ENCODE results near the gene TPRG1.

TPRG1 gene, protein sequence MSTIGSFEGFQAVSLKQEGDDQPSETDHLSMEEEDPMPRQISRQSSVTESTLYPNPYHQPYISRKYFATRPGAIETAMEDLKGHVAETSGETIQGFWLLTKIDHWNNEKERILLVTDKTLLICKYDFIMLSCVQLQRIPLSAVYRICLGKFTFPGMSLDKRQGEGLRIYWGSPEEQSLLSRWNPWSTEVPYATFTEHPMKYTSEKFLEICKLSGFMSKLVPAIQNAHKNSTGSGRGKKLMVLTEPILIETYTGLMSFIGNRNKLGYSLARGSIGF

DNA sequence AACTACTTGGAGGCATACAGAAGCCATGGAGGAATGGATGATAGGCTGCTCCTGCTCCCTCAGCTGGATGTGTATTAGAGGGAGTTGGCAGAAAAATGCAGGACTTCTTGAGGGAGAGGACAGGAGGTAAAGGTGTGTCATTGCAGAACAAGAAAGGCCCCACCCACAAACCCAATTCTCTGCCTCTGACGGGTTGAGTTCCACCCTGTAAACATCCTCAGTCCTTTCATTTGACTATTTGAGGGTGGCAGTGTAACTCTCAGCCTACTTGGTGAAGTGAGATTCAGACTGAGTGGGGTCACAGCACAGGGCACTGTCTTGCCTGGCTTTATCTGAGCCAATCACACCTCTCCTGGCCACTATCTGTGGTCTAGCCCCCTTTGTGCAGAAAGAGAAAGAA, at the start of gene TPRG1:
Gene TPRG1, plus strand, starts transcription at position 265 of the 400 bp plus-strand sequence. CDS start 35,414 bp downstream, outside the sequence.
- no peak for DNase-seq (ENCODE audit: low read depth)

DNA sequence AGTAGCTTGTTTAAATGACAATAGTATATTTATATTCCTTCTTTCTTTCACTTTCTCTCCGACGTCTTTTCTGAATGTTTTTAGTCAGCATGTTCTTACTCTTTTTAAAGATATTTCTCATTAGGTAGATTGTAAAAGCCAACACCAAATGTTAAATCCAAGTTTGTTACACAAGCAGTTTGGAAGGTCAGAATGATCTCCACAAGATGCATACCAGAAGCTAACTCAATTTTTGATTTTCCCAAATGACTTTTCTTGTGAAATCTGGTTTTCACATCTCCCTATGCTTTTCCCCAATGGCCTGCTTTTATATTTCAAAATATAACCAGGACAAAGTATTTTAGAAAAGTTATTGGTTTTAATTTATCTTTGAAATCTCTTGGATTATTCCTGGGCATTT, 49.7 kb upstream of the TPRG1 start:
- no peak for DNase-seq (ENCODE audit: low read depth)

DNA sequence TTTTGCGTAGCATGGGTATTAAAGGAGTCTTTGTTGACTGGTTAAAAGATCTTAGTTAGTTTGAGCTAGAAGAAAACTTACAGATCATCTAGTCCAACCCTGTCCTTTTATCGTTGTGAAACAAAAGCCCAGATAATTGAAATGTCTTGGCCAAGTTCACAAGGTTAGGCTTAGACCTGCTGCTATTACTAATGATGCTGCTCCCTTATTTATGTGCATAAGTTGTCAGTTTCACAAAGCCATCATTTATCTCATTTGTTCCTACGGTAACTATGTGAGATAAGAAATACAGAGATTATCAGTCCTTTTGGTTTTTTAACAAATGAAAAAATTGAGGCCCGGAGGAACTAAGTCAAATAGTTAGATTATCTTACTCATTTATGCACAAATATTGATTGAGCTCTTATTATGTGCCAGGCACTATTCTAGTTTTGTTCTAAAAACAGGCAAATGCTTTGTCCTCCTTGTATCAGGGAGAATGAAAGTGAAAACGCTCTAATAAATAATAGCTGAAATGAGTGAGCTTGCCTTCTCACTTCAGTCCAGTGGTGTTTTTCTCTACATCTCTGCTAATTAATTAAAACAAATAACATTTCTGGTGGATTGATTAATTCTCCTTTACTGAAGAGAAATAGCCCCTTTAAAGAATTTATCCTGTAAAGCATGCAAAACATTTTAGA, 49.1 kb upstream of the TPRG1 start:
- DNase-seq (ENCODE audit: low read depth): no peak

DNA sequence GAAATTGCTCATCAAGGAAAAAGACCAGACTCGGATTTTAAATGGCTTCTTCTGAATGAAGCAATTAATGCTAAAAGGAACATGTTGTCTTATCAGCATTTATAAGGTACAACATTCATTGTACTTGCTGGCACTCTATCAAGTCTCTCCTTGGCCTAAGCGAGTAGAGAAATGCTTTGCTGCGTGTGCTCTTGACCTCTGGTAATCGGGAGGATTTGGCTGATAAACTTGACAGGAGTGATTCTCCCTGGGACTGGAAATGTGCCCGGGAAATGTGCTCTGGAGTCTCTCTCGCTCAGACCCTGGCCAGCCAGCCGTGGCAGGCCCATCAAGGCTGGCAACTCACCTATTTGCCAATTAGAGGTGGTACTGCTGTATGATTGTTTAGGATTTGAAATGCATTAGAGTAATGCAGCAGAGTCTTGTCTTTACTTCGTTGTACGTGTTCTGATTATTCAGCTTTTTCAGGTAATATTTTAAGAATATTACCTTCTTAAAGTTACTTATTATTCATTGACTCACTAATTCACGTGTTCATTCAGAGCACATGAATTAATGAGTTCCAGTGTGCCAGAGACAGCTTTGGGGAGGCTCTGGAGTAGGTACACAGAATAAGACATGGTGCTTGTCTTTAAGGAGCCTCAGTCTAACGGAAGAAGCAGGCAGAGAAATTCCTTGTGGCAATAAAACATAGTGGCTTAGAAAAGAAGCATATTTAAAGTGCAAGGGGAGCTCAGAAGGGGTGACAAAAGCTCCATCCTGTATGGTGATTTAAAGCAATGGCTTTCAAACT, 48.0 kb upstream of the TPRG1 start:
- DNase-seq (ENCODE audit: low read depth): no peak

DNA sequence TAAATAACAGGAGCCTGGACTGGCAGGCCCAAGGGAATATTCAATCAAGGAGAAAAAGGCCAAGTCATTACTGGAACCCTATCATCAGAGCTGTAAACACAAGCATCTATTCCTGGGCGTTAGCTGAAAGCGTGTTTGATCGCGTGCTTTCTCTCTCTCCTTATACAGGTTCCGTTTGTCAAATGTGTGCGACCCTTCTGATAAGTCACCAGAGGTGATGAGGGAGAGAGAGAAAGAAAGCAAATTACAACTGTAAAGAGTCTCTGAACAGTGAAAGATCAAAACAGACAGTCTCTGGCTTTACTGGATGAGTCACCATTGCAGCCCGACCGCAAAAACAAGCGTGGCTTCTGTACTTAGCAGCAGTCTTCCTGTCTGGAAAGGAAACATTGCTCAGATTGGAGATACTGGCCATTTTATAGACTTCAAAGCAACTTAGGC, 39.5 kb upstream of the TPRG1 start:
- peak; percentile 65 for DNase-seq (ENCODE audit: low read depth)

DNA sequence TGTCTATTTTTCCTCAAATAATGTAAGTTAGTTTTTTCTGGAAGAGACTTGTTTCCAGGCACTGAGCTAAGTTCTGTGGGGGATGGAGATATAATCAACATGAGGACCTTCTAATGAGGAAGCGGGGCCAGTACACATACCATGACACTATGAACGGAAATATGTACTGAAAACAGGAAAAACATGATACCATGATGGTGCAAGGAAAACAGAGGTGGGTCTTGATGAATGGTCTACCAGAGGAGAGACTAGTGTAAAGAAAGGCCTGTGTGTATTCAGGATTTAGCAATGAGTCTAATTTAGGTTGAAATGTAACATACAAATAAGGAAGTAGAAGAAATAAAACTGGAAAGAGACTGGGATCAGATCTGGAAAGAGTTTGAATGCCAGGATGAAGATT, 38.9 kb upstream of the TPRG1 start:
- no peak for DNase-seq (ENCODE audit: low read depth)

DNA sequence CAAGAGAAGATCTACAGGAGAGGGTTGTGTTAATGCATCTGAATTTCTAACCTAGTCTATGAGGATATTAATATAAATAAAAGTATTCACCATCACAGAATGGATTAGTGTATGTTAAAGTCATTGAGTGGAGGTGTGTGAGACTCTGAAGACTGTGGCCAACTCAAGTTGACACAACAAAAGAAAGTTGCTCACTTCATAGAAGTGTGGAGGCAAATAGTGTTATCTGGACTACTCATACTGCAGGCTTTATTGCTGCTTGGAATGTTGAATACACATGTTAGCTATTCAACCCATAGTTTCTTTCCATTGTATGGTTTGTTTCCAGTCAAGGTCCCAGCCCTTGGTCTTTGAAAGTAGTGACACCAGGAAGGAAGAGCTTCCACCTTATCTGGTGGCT, 38.0 kb upstream of the TPRG1 start:
- DNase-seq (ENCODE audit: low read depth): no peak

DNA sequence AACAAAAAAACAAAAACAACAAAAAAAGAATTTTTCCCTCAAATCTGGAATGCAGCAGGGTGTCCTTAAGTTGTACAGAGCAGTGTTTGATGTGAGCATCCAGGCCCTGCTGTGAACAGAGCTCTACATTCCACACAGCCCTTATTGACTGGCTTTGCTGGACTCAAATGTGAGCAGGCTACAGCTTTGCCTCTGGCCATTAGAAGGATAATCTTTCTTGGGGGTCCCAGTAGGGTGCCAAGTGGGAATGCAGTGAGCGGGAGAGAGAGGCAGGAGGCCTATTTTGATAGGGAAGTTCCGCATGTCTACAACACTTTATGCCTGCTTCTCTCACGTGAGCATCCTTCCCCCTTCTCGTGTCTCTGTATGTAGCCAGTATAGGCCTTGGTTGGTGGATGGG, 34.4 kb upstream of the TPRG1 start:
- DNase-seq (ENCODE audit: low read depth): no peak

DNA sequence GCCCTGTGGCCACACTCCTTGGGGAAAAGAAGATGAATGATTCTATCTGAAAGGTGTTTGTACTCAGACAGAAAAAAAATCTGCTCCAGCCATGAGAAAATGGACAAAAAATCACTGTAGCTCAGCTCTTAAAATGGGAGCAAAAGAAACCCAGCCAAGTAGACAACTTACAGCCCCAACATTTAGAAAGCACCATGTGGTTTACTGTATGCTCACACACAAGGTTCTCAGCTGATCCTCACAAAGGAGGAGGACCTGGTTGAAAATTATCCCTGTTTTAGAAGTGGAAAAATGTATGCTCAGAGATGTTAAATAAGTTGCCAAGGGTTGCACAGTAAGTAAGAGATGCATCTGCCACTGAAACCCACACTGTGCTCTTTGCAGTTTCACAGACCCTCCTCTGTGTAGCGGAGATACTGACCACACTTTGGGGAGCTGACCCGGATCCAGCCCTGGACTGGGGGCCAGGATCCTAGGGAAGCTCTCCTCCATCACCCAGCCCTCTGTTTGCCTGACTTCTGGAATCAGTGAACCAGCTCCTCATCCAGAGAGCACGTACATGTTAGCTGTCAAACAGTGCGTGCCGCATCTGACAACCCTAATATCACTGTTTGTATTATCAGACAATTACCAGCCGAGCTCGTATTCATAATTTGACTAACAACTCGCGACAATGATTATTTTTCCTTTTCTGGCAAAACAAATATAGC, 32.7 kb upstream of the TPRG1 start:
- DNase-seq (ENCODE audit: low read depth): no peak

DNA sequence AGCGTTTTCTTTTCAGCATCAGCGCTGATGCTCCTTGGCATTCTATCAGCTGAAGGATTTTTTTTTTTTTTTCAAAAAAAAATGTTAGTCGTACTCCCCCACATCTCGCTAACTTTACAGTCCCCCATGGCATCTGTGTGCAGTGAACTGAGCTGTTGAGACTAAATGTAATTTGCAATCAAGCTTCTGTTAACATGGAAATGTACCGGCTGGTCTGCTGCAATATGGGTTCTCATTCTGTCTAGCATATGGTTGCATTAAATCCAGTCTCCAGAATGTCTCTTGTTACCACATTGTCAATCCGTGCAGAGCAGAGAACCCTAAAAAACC, 32.2 kb upstream of the TPRG1 start:
- DNase-seq (ENCODE audit: low read depth): no peak

DNA sequence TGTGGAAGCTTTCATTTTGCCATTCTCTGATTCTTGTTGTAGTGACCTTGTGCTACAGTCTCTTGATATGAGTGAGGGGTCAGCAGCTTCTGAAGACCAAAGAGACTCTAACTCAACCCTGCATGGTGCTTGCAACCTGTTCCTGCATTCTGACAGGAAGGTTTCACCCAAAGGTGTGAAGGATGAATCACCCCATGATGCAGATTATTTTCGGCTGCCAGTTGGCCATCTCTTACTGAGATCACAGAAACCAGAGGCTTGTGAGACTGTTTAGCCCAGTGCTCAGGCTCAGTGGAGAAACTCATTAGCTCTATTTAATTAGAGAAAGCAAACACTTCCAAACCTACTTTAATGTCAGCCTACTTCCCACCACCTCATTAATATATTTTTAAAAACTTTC, 29.2 kb upstream of the TPRG1 start:
- DNase-seq (ENCODE audit: low read depth): peak; percentile 5

DNA sequence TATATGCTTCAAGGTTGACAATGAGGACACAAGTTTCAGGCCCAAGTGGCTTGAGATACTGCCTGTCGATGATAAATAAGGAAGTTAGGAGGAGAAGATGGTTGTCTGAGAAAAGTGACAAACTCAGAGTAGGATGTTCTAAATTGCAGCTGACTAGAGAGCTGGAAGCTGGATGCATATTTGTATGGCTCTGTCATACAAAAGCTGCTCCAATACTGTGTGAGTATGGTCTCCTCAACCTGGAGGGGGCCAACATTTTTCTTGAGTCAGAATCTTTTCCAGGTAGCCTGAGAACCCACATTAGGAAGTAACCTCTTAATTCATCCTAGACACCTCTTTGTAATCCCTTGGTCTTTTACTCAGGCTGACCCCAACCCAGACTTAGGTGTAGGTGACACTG, 28.4 kb upstream of the TPRG1 start:
- no peak for DNase-seq (ENCODE audit: low read depth)

DNA sequence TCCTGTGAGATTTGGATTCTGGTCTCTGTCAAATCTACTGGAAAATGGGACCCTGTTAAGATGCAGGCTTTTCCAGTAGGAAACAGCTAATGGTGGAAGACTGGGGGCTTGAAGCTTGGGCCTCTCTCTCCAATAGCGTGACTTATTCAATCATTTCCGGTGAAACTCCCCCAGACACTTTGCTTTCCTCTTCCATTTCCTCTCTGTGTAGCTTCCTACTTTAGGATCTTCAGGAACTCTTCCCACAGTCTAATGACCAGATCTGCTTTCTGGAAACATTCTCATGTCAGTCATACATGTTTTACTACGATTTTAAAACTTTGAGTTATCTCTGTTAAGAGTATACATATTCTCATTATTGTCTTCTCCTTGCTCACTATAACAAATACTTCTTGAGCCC, 28.0 kb upstream of the TPRG1 start:
- DNase-seq (ENCODE audit: low read depth): no peak

DNA sequence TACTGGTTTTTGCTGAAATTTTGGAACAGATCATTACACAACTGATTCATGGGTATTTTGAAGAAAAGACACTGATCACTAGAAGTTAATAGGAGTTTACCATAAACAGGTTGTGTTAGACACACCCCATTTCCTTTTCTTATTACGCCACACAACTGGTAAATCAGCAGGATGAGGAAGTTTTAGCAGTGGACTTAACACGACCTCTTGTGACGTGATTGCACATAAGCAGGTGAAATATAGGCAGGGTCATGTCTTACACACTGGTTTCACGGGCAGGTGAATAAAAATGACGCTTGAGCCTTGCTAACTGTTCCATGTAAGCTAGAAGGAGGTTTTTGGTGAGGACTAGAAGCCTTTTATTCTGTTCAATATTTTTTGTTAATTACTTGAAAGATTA, 27.1 kb upstream of the TPRG1 start:
- no peak for DNase-seq (ENCODE audit: low read depth)

DNA sequence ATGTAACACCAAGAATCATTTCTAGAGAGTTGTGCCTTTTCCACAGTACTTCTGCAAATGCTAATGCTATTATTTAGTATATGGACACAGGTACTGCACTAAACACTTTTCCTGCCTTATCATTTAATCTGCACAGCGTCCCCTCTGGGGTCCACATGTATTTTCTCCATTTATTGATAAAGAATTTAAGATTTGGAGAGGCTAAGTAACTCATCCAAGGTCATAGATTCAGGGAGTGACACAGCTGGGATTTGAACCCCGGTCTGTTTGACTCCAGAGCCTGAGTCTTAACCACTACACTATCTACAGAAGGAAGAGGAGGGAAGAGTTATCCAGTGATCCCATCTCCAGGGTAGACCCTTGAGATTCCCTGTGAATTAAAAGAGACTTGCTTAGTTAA, 24.9 kb upstream of the TPRG1 start:
- DNase-seq (ENCODE audit: low read depth): no peak

DNA sequence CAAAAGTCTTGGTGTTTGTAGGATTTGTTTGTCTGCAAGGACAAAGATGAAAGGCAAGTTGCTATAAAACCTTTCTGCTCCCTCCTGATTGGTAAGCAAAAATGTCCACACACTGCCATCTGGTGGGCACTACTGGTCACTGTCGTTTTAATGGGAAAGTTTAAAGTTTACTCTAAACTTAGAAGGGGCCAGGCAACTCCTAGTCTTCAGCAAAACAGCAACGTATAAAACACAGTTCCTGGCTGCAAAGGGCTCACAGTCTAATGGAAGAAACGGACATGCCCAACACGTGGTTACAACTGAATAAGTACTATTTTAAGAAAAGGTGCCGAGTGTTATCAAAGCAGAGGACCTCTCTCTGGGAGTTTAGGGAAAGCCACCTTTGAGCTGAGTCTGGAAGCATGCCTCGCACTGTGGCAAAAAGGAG, 23.7 kb upstream of the TPRG1 start:
- DNase-seq (ENCODE audit: low read depth): peak; percentile 38

DNA sequence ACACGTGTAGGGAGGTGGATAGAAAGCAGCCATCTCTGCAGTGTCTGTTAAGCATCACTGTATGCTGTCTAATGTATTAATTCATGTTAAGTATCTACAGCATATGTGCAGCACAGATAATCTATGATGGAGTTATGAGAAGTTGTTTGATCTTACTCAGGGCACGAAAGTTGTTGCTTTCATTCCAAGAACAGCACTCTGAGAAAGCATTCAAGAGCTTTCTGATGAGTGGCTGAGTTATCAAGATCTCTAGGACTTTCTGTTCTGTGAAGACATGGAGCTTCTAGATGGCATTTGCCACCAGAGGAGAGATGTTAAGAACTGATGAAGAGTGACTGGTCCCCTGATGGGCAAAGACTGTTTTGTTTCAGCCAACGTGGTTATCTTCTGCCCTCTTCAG, 22.6 kb upstream of the TPRG1 start:
- DNase-seq (ENCODE audit: low read depth): no peak

DNA sequence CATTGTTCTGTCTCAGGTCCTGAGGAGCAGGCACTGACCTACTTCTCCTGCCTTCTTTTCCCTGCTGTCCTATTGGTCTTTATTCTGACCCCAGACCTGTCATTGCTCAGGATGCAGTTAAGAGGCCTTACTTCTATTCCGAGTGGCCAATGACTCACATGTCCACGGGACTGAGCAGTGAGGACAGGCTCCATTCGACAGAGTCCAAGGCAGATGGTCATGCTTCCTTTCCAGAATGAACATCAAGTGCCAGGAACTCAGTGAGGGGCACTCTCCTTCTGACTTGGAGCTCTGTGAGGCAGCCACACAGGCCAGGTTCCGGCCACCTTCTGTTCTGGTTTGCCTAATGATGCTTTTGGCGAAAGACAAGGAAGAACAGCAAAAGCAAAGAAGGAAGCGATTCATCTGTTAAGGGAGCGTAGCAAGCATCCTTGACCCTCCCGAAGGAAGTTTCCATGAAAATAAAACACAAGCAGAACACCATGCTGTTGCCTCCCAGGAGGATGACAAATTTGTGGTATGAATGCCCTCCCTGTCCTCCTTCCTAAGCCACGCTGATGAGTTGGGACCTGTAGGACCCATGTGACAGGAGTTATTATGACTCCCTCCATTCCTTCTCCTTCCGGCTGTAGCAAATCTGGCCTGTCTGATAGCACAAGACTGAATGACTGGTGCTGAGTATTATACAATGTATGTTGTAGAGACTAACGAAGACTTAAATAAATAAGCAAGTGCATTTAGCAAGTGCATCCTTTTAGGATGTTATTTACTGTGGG, 14.4 kb upstream of the TPRG1 start:
- DNase-seq (ENCODE audit: low read depth): no peak

DNA sequence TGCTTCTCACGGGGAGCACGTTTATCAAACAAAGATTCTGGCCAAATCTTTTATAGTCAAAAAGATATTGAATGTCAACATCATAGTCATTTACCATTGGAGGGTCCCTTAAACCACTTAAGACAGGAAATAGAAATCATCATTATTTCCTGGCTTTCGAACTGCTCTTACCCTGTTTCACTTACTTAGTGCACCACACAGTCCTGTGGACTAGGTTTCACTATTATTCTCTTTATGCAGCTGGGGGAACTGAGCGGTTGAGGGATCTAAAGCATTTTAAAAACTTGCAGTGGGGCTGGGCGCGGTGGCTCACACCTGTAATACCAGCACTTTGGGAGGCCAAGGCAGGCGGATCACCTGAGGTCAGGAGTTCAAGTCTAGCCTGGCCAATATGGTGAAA, 13.7 kb upstream of the TPRG1 start:
- DNase-seq (ENCODE audit: low read depth): no peak

DNA sequence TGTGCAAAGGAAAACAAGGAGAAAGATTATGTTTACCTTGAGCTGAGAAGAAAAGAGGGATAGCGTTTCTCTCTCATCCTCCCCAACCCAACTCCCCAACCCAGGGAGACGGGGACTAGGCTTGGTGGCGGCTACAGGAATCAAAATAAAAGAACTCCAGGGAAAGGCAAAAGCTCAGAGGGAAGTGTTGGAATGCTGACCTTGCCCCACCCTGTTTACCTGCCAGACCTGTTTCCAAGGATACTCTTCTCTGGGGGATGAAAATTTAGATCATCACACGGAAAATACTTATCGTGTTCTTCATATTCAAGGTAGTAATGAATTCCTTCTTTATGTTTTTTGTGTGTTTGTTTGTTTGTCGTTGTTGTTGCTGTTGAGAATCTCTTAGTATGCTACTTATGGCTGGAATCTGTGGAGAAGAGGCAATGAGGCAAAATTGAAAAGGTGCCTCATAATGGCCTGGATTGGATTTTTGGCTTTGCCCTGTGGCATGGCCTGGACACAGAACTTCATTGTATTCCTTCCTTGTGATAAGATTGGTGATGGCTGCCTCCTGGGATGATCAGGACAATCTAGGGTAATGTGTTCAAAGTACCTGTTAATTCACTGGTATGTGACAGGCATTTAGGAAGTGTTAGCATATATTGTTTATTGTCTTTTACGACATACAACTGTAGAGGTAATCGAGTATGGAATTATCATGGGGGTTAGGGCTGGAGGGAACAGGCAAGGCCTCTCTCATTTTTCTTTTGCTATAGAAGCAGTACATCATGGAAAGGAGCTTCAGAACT, 11.1 kb upstream of the TPRG1 start:
- DNase-seq (ENCODE audit: low read depth): no peak

DNA sequence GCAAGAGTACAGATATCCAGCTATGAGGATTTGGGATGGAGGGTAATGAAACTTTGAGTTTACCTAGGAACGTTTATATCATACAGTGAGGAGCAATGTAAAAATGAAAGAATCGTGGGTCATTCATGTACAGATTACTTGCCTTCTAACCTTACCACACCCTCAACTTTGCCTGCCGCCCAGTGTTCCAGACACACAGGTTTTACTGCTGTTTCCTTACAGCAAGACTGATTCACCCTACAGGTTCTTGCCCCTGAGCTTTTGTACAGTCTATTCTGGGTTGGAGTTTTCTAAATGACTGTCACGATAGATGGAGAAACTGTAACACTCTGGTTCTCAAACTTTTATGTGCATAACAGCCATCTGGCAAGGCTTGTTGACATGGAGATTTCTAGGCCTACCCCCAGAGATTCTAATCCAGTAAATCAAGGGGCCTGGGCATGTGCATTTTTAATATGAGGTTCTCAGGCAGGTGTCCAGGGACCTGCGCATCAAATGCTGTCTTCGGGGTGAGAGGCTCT, 6.6 kb upstream of the TPRG1 start:
- DNase-seq (ENCODE audit: low read depth): no peak

All from activated T-helper 9 cell treated with anti-CD3 and anti-CD28 coated beads, Interleukin-2, amount 50 U/mL, for 16 hours (primary cell).